Parathyroid adenoma (tissue), 2 donors: ENCODE measurements around the gene RGPD3.
"Not testable (repeated sequence)": the region's sequence is repeated elsewhere in the genome, so short reads cannot be mapped to it uniquely, and the experiment has no call there.

Experiments
- H2AFZ ChIP-seq: fragments of 300-600 bp; sonication (generic); one replicate; pipeline ENCODE4 v1.7.0; 2017; ENCODE audit warnings: antibody characterized with exemption, mild to moderate bottlenecking
- H3K27ac ChIP-seq: fragments of 300-600 bp; sonication (generic); one replicate; pipeline ENCODE4 v1.7.0; 2017
- H3K27me3 ChIP-seq: fragments of 300-600 bp; sonication (generic); one replicate; pipeline ENCODE4 v1.7.0; 2017; ENCODE audit warnings: low read length; ENCODE audit not compliant: control insufficient read depth, insufficient read depth
- H3K36me3 ChIP-seq: fragments of 300-600 bp; sonication (generic); one replicate; pipeline ENCODE4 v1.7.0; 2017; ENCODE audit warnings: low read length; ENCODE audit not compliant: control insufficient read depth, insufficient read depth
- H3K4me1 ChIP-seq: fragments of 300-600 bp; sonication (generic); one replicate; pipeline ENCODE4 v1.7.0; 2017; ENCODE audit warnings: control low read depth
- H3K4me2 ChIP-seq: fragments of 300-600 bp; sonication (generic); one replicate; pipeline ENCODE4 v1.7.0; 2017; ENCODE audit warnings: low read length
- H3K4me3 ChIP-seq: fragments of 300-600 bp; sonication (generic); one replicate; pipeline ENCODE4 v1.7.0; 2017; ENCODE audit warnings: low read depth, low read length
- H3K79me2 ChIP-seq: fragments of 300-600 bp; sonication (generic); one replicate; pipeline ENCODE4 v1.7.0; 2017; ENCODE audit warnings: control low read depth
- H3K9ac ChIP-seq: fragments of 300-600 bp; sonication (generic); one replicate; pipeline ENCODE4 v1.7.0; 2017; ENCODE audit warnings: mild to moderate bottlenecking
- H3K9me3 ChIP-seq: fragments of 300-600 bp; sonication (generic); one replicate; pipeline ENCODE4 v1.7.0; 2017; ENCODE audit warnings: low read length; ENCODE audit not compliant: control insufficient read depth
- TF ChIP-seq, protein P1 (sequence below): fragments of 300-600 bp; sonication (generic); IDR thresholded peaks from one replicate; pipeline ENCODE4 v1.7.0; 2017; ENCODE audit warnings: antibody characterized with exemption, mild to moderate bottlenecking
- donor health status: primary hyperparathyroidism.

The RGPD3 gene

DNA sequence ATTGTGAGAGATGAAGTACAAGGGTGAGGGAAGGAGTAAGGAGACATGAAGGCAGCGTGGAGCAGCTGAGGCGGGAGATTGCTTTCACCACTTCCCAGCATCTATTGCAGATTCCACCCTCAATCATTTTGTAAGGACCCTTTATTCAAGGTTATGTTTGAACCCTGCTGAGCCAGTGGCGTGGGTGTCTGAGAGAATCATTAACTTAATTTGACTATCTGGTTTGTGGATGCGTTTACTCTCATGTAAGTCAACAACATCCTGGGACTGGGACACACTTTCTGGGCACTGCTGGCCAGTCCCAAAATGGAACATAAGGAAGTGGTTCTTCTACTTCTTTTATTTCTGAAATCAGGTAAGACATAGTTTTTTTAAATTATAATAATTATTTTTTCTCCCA is 86.3 kb downstream of the RGPD3 start:
- not testable (repeated sequence) for H3K27me3 ChIP-seq

GRCh38 chr2:106379567-106379966 is 88.6 kb downstream of the RGPD3 start:
- not testable (repeated sequence) for H3K4me2 ChIP-seq, H3K27ac ChIP-seq, H2AFZ ChIP-seq, H3K27me3 ChIP-seq, H3K79me2 ChIP-seq, H3K9ac ChIP-seq, H3K36me3 ChIP-seq, H3K9me3 ChIP-seq, H3K4me1 ChIP-seq, H3K4me3 ChIP-seq

More for the DNA sequence above, 86.3 kb downstream of the RGPD3 start:
- H3K4me3 ChIP-seq, H3K79me2 ChIP-seq, H3K36me3 ChIP-seq, H2AFZ ChIP-seq, H3K4me2 ChIP-seq, H3K9me3 ChIP-seq, H3K27ac ChIP-seq, H3K9ac ChIP-seq, H3K4me1 ChIP-seq: not testable (repeated sequence)

DNA sequence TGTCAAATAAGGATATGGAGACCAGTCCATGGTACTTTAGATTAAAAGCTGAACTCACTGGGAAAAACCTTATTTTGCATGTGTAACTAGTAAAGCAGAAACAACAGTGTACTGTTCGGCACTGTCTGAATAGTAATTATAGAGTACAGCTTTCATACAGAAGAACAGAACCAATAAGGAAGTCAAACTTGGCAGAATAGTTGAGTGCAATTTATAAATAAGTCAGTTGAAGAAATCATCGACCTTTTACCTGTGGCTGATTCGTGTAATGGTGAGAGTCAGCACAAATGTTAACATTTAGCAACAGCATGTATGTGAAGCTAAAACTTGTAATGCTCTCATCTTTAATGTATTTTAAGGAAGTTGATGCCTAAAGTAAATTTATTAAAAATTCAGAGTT is 99.0 kb downstream of the RGPD3 start:
- not testable (repeated sequence) for H3K36me3 ChIP-seq, H3K27ac ChIP-seq, H3K79me2 ChIP-seq, H3K27me3 ChIP-seq, H3K4me3 ChIP-seq, H3K4me2 ChIP-seq, H2AFZ ChIP-seq, H3K4me1 ChIP-seq, H3K9me3 ChIP-seq, H3K9ac ChIP-seq

- H3K36me3 ChIP-seq, result no peaks in the 10 kb centered on the region
- no peak overlapping the region for H3K4me3 ChIP-seq
- H3K9me3 ChIP-seq, result no peaks in the 10 kb centered on the region
- H3K4me2 ChIP-seq, result no peak overlapping the region
- TF ChIP-seq, protein P1, sequence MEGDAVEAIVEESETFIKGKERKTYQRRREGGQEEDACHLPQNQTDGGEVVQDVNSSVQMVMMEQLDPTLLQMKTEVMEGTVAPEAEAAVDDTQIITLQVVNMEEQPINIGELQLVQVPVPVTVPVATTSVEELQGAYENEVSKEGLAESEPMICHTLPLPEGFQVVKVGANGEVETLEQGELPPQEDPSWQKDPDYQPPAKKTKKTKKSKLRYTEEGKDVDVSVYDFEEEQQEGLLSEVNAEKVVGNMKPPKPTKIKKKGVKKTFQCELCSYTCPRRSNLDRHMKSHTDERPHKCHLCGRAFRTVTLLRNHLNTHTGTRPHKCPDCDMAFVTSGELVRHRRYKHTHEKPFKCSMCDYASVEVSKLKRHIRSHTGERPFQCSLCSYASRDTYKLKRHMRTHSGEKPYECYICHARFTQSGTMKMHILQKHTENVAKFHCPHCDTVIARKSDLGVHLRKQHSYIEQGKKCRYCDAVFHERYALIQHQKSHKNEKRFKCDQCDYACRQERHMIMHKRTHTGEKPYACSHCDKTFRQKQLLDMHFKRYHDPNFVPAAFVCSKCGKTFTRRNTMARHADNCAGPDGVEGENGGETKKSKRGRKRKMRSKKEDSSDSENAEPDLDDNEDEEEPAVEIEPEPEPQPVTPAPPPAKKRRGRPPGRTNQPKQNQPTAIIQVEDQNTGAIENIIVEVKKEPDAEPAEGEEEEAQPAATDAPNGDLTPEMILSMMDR, result no peak
- no peaks in the 10 kb centered on the region for H3K79me2 ChIP-seq
- no peak overlapping the region for H3K27ac ChIP-seq
- no peaks in the 10 kb centered on the region for H3K27me3 ChIP-seq
- H3K4me1 ChIP-seq, result no peaks in the 10 kb centered on the region
- no peak overlapping the region for H2AFZ ChIP-seq
- no peak overlapping the region for H3K9ac ChIP-seq
Observed at GRCh38 chr2:106366204-106366885, 101.9 kb downstream of the RGPD3 start.

GRCh38 chr2:106363791-106364190 is 104.4 kb downstream of the RGPD3 start:
- H3K4me1 ChIP-seq, result no peaks in the 10 kb centered on the region
- H3K27me3 ChIP-seq, result no peaks in the 10 kb centered on the region
- H3K9ac ChIP-seq, result no peak overlapping the region
- no peak overlapping the region for H3K4me3 ChIP-seq
- H3K4me2 ChIP-seq, result no peak overlapping the region
- no peak overlapping the region for H3K27ac ChIP-seq
- TF ChIP-seq, protein P1, result no peak
- H3K79me2 ChIP-seq, result no peaks in the 10 kb centered on the region
- H3K36me3 ChIP-seq, result no peaks in the 10 kb centered on the region
- H3K9me3 ChIP-seq, result no peaks in the 10 kb centered on the region
- H2AFZ ChIP-seq, result no peak overlapping the region

DNA sequence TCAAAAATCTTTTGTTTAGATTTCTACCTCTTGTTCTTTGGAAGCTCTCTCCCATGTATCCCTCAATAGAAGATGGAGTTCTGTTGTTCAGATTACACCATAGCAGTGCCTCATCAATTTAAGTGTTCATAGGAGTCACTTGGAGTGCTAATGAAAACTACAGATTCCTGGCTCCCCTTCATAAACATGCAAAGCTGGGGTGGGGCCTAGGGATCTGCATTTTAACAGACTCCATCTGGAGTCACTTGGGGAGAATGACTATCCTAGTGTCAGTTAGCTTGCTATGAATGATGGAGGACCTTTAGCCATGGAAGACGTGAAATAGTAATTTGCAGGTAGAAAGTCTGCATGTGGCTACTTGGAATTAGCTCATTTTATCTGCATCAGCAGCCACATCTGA is 105.4 kb downstream of the RGPD3 start:
- no peak overlapping the region for H3K4me2 ChIP-seq
- no peaks in the 10 kb centered on the region for H3K4me1 ChIP-seq
- TF ChIP-seq, protein P1, result no peak
- H3K27me3 ChIP-seq, result no peaks in the 10 kb centered on the region
- H3K4me3 ChIP-seq, result no peak overlapping the region
- no peaks in the 10 kb centered on the region for H3K79me2 ChIP-seq
- H3K27ac ChIP-seq, result no peak overlapping the region
- no peaks in the 10 kb centered on the region for H3K9me3 ChIP-seq
- H3K9ac ChIP-seq, result no peak overlapping the region
- H3K36me3 ChIP-seq, result no peaks in the 10 kb centered on the region
- no peak overlapping the region for H2AFZ ChIP-seq
